ELR (cell line): ENCODE results near the gene KIF6.
"Not testable (repeated sequence)": the region's sequence is repeated elsewhere in the genome, so short reads cannot be mapped to it uniquely, and the experiment has no call there.

ENCODE experiments used
- DNase-seq: peaks from one replicate; pipeline ENCODE4 v3.0.0-alpha.2; 2015; ENCODE audit warnings: low read depth

Gene KIF6

DNA sequence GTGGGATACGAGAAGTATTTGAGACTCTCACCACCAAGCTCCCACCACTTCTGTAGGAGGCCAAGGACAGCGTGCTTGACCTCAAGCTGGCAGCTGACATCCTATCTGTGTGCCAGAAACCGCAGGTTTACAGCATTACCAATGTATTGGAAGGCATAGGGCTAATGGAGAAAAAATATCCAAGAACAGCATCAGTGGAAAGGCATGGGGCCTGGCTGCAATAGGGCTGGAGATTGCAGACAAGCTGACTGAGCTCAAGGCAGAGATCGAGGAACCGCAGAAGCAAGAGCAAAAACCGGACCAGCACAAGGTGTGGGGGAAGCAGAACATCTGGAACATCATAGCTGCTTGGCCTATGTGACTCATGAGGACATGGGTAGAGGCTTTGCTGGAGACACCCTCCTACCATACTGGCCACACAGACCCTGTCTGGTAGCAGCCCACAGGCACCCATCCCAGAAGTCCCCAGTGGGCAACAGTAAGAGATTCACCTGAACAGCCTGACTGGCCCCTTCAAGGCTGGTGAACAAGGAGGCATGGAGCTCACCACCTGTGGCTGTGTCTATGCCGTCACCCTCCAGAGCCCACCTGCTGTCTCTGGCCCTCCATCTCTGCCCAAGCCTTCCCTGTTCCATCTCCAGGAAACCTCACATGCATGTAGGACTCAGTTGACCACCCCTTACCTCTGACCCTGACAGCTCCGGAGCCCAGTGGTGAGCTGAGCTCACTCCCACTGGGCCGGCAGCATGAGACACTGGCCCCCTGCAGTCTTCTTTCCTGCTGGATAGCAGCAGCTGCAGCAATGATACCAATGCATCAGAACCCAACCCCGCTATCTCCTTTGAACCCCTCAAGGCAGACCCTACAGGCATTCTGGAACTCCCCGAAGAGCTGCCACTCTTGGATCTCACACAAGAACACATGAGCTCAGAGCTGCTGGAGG, 171.1 kb downstream of the KIF6 start:
- DNase-seq = no peak

DNA sequence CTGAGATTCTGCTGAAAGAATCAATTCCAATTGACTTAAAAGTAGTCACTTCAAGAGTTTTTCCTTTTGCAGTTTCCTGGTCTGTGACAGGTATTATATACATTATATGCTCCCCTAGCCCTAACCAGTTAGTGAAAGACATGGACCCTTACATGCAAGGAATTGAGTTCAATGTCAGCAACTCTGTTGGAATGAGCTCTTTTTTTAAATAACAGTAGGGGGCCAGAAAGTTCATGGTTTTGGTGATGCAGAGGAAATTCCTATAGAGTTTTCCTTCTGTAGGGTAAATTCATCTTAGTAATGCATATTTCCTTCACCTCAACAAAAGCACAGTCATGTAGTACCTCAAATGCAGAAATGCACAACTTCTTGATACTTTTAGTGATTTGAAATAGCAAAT, 172.2 kb downstream of the KIF6 start:
- DNase-seq = no peak

DNA sequence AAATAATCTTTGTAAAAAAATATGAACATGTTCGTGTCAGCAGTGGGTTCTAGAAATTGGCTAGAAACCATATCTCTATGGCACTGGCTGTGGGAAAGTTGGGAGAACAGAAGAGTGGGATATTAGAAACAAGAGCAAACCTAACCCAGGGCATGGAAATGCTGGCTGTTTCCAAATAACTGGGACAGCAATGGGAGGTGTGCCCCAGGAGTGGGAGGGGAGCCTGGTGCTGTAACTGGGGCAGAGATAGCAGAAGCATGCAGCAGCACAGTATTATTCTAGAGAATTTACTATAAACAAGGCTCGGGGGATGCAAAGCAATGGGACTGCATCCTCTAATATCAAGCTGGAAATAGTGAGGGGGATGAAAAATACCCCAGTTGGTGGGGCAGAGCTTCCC, 175.0 kb downstream of the KIF6 start:
- DNase-seq = no peak

DNA sequence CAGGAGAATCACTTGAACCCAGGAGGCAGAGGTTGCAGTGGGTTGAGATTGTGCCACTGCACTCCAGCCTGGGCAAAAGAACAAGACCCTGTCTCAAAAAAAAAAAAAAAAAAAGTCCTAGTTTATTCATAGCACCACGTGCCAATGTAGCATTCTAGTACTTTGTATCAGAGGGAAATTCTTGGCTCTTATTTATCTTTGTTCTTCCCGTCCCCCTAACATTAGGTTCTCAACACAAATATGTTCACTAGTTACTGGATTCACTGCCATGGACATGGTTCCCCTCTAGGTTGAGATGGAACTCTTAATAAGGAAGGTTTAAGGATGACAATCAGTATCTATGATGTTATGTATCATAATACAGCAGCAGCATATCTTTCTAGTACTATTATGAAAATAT, 178.5 kb downstream of the KIF6 start:
- no peak for DNase-seq

DNA sequence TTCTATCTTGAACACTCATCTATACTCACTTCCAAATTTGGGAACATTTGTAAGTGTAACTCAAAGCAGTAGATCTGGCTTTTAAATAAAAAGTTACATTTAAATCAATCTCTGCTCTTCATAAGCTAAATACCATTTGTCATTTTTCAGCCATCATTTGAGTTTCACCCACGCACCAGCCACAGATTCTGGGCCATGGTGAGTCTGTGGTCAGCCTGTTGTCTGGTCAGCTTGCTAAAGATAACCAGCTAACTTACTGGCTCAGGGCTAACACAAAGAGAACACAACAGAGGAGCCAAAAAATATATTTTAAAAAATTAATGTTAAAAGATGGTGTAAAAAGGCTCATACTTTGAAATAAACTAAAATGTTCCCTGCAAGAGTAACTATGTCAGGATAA, 181.3 kb downstream of the KIF6 start:
- DNase-seq = no peak

DNA sequence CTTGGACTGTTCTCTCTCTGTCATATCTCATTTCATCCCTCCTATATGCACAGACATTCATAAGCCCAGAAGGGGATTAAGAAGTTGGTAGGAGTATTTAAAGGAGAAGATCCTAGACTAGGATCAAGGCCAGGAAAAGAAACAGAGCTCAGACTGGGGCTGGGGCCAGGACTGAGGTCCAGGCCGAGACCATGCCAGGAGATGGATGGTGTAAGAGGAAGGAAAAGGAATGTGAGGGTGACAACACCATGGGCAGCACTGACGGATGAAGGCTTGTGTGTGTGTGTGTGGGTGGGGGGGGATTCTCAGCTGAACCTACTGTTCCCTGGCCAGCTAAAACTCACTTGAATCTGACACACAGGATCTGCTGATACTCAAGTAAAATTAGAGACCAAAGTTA, 182.1 kb downstream of the KIF6 start:
- DNase-seq = no peak

DNA sequence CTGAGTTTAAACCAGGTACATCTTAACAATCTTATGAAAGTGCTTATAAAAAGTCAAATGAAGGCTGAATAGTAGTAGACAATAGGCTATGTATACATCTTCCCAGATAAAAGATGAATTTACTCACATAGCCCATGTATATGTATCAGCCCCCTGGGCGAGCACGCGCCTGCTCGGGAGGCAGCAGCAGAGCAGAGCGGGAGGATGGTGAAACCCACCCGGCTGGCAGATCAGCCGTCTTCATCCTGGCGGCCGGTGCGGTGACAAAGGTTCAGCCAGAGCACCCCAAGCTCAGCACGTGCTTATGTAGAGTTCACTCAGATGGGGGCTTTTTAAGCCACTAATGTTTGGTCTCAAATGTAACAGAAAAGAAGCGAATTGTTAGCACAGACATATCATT, 184.8 kb downstream of the KIF6 start:
- no peak for DNase-seq

DNA sequence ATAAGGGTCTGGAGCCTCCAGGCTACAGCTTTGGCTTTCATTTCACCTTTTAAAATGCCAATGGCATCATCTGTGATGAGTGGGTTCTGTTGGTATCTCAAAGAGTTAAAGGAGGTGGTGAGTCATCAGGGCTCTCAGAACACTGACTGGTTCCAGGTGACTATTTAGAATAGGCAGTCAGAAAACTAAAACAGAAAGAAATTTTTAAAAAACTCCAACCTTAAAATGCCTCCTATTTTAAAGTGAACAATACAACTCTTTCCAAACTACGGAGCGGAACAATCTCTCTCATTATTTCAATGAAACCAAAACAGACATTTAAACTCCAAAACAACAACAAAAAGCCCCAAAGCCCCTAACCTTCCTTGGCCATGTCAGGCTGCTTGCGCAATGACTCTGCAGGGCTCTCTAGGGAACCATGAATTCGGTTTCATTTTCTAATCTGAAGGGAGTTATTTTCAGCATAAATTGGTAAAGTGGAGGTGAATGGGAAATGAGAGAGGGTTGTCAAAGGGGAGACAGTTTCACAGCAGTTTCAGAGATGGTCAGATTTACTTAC, 194.9 kb downstream of the KIF6 start:
- peak; percentile 49 for DNase-seq

DNA sequence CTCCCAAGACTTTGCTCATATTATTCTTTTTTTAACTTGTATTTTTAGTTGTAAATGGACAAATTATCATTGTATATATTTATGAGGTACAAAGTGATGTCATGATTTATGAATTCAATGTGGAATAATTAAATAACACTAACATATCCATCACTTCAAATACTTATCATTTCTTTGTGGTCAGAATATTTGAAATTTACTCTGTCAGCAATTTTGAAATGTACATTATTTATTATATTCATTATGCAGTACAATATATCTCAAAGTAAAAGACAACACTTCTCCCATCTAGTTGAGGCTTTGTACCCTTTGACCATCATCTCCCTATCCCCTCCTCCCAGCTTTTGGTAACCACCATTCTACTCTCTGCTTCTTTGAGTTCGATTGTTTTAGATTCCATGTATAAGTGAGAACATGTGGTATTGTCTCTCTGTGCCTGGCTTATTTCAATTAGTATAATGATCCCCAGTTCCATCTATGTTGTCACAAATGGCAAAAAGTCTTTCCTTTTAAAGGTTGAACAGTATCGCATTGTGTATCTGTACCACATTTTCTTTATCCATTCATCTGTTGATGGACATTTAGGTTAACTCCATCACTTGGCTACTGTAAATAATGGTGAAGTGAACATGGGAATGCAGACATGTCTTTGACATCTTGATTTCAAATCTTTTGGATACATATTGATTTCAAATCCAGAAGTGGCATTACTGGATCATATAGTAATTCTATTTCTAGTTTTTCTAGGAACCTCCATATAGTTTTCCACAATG, 197.2 kb downstream of the KIF6 start:
- no peak for DNase-seq

DNA sequence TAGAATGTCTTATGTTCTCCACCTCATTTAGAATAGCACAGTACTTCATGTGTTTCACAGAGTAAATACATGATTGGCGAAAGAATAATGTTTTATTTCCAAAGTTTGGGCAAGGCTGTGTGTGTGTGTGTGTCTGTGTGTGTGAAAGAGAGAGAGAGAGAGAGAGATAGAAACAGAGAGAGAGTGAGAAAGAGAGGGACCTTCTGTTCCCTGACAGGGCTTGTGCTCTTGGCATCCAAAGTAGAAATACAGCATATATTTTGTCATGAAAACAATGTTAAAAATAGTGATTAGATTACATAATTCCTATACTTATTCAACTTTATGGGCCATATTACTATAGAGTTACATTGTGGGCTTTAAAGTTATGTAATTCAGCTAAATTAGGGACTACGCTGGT, 201.2 kb downstream of the KIF6 start:
- no peak for DNase-seq

DNA sequence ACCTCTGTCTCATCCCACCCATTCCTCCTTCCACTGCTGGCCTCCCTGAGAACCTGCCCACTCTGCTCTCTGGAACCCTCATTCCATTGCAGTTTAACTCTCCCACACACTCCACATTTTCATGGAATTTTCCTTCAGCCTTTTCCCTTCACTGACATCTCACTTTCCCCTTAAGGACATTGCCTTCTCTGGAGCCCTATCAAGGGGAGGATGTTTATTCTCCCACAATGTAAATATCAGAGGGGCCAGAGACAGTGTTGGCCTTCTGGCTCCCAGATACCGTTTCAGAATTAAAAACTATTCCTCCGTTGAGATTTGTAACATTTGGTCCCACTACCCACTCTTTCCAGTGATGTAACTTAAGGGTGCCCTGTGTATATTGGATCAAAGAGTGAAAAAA, 203.2 kb downstream of the KIF6 start:
- DNase-seq = no peak

DNA sequence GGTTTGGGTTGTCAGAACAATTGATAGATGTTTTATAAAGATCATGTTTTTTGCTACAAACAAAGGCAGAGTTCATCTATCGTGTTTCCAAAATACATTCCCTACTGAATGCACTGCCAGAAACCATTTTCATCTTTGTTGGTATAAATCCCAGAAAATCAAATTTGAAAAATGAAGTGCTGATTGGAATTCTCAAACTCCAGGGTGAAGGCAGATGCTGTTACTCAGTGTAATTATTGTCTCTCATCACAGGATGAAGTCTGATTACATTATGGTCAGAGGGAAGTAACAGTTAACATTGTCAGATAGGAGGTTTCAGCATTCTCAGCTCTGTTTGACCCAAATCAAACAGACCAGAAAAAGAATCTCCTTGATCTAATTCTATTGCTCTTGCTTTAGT, 204.3 kb downstream of the KIF6 start:
- no peak for DNase-seq

DNA sequence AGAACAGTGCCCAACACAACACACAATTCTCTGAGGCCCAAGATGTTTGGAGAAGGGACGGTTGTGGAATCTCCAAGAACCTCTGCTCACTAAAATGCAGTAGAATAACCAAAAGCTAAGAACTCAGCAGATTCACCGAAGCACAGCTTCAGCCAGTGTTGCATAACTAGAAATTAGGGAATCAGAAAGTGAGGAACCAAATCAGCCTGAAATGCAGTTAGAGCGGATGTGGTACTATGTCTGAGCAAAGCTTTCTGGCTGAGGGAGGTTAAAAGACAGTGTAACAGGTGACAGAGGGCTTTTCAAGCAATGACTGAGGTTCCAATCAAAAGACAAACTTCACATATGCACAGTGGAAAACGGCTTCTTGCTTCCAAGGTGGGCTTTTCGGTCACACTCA, 204.8 kb downstream of the KIF6 start:
- no peak for DNase-seq

DNA sequence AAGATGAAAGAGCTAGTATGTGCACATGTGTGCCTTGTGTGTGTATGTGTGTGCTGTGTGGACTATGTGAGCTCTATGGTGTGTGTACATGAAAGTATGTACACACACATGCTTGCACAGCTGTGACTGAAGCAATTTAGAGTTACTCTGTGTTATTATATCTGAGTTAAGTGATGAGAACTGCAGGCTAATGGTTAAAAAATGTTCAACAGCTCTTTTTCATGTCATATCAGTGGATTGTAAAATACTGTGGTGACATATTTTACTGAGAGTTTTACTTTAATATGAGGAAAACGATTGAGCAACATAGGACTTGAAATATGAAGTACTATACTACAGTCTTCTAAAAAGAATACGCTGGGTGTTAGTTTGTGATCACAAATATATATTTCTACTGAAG, 207.0 kb downstream of the KIF6 start:
- DNase-seq = no peak

DNA sequence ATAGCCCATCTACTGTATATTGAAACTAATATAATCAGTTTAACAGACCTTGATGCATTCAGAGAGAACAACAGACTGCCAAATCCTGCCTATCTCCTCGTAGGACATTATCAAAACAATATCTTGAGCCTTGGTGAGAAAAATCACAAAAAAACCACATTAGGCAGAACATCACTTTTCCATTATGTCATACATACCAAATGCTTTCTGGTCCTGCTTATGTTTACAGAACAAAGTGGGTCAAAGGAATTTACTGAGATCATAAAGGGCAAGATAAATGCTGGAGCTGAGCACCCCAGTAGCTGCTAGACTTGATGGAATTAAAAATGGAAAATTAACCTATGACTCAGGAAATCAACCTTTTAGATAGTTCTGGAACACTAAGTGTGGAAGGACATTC, 207.5 kb downstream of the KIF6 start:
- peak; percentile 3 for DNase-seq

DNA sequence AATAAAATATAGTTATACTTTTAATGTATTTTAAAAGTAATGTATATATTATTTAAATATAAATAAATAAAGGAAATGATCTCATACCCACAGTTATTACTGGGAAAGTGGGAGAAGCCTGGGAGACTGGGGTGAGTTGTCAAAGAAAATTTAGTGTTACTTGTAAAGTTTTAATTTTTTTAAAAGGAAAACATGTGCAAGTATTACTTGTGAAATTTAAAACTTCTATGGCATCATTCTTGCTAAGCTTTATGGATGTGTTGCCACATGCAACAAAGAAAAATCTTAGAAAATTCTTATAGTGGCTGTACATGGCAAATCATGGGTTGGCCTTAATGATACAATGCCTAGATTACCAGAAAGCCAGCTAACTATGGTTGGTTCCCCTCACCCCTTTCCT, 208.7 kb downstream of the KIF6 start:
- peak; percentile 2 for DNase-seq

DNA sequence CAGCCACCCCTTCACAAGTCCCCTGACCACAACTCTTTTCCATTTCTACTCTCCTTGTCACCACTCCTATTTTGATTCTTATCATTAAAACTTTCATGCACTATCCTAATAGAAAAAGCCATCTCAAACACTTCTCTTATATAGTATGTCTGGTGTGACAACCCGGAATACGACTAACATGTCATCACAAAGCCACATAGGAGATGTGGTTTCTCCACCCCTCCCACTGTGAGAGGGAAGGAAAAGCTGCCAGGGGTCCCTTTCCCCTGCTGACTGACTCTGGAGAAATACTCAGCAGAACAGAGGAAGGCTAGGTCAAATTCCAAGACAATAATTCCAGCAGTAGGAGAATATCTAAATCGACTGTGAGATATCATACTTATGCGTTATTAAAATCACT, 209.7 kb downstream of the KIF6 start:
- DNase-seq = no peak

DNA sequence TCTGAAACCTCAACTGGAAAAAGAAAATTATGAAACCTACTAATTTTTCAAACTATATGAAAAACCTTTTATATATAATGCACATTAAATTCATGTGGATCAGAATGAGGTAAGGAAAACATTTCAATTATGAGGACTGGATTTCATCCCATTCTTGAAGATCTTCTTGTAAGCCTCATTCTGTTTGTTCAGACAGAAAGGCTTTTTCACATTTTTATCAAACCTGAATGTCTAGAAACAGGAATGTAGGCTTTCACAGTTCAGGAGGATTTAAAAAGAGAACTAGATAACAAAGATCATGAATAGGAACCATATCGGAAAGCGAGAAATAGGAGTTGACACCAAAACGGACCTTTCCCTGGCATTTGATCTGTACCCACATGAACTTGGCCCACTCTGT, 210.2 kb downstream of the KIF6 start:
- DNase-seq = no peak

DNA sequence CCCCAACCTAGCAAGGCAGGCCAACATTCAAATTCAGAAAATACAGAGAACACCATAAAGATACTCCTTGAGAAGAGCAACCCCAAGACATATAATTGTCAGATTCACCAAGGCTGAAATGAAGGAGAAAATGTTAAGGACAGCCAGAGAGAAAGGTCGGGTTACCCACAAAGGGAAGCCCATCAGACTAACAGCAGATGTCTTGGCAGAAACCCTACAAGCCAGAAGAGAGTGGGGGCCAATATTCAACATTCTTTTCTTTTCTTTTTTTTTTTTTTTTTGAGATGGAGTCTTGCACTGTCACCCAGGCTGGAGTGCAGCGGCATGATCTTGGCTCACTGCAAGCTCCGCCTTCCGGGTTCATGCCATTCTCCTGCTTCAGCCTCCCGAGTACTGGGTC, 215.4 kb downstream of the KIF6 start:
- DNase-seq = not testable (repeated sequence)

DNA sequence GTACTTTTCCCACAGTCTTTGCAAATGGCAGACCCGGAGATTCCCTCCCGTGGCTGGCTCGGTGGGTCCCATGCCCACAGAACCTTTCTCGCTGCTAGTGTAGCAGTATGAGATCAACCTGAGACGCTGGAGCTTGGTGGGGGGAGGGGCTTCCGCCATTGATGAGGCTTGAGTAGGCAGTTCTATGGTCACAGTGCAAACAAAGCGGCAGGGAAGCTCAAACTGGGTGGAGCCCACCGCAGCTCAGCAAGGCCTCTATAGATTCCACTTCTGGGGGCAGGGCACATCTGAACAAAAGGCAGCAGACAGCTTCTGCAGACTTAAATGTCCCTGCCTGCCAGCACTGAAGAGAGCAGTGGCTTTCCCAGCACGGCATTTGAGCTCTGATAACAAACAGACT, 216.7 kb downstream of the KIF6 start:
- no peak for DNase-seq

DNA sequence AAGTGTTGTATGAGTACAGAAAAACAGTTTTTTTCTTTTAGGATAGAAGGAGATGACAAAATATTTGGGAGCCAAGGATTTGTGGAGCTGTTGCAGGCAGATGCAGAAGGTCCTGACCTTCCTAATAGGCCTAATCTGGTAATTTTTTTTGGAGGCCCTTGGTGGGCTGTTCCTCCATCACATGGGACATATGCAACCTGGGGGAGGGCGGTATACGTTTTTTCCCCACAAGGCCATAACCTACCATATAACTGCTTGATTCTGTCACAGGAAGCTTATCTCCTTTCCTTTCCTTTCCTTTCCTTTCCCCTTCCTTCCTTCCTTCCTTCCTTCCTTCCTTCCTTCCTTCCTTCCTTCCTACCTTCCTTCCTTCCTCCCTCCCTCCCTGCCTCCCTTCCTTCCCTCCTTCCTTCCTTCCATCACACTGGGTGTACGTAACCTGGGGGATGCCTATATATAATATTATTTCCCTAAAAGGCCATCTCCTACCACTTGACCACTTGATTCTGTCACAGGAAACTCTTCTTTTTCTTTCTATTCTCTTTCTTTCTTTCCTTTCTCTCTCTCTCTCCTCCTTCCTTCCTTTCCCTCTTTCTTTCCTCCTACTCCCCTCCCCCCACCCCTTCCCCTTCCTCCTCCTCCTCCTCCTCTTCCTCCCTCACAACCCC, 217.7 kb downstream of the KIF6 start:
- no peak for DNase-seq

DNA sequence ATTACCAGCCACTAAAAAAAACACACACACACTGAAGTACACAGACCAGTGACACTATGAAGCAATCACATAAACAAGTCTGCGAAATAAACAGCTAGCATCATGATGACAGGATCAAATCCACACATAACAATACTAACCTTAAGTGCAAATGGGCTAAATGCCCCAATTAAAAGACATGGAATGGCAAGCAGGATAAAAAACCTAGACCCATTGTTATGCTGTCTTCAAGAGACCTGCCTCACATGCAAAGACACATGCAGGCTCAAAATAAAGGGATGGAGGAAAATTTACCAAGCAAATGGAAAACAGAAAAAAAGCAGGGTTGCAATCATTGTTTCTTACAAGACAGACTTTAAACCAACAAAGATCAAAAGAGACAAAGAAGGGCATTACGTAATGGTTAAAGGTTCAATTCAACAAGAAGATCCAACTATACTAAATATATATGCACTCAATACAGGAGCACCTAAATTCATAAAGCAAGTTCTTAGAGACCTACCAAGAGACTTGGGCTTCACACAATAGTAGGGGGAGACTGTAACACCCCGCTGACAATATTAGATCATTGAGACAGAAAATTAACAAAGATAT, 222.7 kb downstream of the KIF6 start:
- DNase-seq = not testable (repeated sequence)
